Common myeloid progenitor, CD34-positive (primary cell): ENCODE measurements around the gene ANK3.

ENCODE experiments used
- CTCF ChIA-PET: fragments of 350-600 bp; sonication (Branson Sonifier 250); formaldehyde crosslinking; loops from one replicate; lab custom pipeline; 2021; ENCODE audit warnings: antibody characterized with exemption; lab: Charles Lee
- POLR2A ChIA-PET: fragments of 350-600 bp; sonication (Branson Sonifier 250); formaldehyde crosslinking; loops from one replicate; lab custom pipeline; 2021; ENCODE audit warnings: antibody characterized with exemption; lab: Charles Lee
- DNase-seq, 3 donors: peaks; one replicate each; pipeline versions ENCODE4 v3.0.0 to v3.0.0-alpha.2; 2013
- H3K27ac ChIP-seq, 2 experiments: 1 replicate in 1 of 2; 2 replicates in 1 of 2; pipeline ENCODE4 v1.7.0; 2013; ENCODE audit warnings: inconsistent platforms in 2 of 2, low read length in 2 of 2, mild to moderate bottlenecking in 2 of 2, low read depth in 1 of 2, moderate library complexity in 1 of 2; ENCODE audit not compliant: severe bottlenecking in 2 of 2, insufficient read depth in 1 of 2, poor library complexity in 1 of 2
- H3K27me3 ChIP-seq, 5 experiments: replicated peaks in 2 of 5; 1 replicate in 3 of 5; 2 replicates in 2 of 5; pipeline versions ENCODE4 v1.6.1 to v1.7.0; 2013; ENCODE audit warnings: low read length in 4 of 5, mild to moderate bottlenecking in 2 of 5, moderate library complexity in 2 of 5, inconsistent platforms in 1 of 5; ENCODE audit not compliant: insufficient read depth in 5 of 5, control insufficient read depth in 4 of 5
- H3K36me3 ChIP-seq, 4 experiments: 1 replicate in 2 of 4; 2 replicates in 2 of 4; pipeline versions ENCODE4 v1.6.1 to v1.7.0; 2013; ENCODE audit warnings: low read length in 3 of 4, control low read depth in 1 of 4, mild to moderate bottlenecking in 1 of 4; ENCODE audit not compliant: control insufficient read depth in 4 of 4, insufficient read depth in 4 of 4
- H3K4me1 ChIP-seq, 4 experiments: 1 replicate in 3 of 4; 2 replicates in 1 of 4; pipeline versions ENCODE4 v1.6.1 to v1.7.1; 2013; ENCODE audit warnings: low read length in 3 of 4, mild to moderate bottlenecking in 3 of 4, control low read depth in 1 of 4, inconsistent platforms in 1 of 4, moderate library complexity in 1 of 4; ENCODE audit not compliant: control insufficient read depth in 4 of 4, insufficient read depth in 4 of 4; ENCODE audit errors: control extremely low read depth in 1 of 4
- H3K4me3 ChIP-seq, 7 experiments: 1 replicate in 4 of 7; 2 replicates in 3 of 7; pipeline versions ENCODE4 v1.5.1 to v1.7.0; 2013; ENCODE audit warnings: mild to moderate bottlenecking in 7 of 7, low read length in 6 of 7, moderate library complexity in 6 of 7, inconsistent platforms in 2 of 7, low read depth in 2 of 7, control low read depth in 1 of 7; ENCODE audit not compliant: insufficient read depth in 4 of 7, control insufficient read depth in 1 of 7; ENCODE audit errors: extremely low read depth in 1 of 7
- H3K9me3 ChIP-seq, 5 experiments: 1 replicate in 4 of 5; 2 replicates in 1 of 5; pipeline versions ENCODE4 v1.6.1 to v1.7.1; 2013; ENCODE audit warnings: low read length in 4 of 5, mild to moderate bottlenecking in 2 of 5, inconsistent platforms in 1 of 5, low read depth in 1 of 5, moderate library complexity in 1 of 5; ENCODE audit not compliant: control insufficient read depth in 4 of 5, insufficient read depth in 2 of 5; ENCODE audit errors: control extremely low read depth in 1 of 5
- WGBS: methylation state at CpG from one replicate; pipeline ENCODE4 v1.1.5; 2013; ENCODE audit not compliant: insufficient coverage; 5-methylcytosine and 5-hydroxymethylcytosine counted together

The ANK3 gene

DNA sequence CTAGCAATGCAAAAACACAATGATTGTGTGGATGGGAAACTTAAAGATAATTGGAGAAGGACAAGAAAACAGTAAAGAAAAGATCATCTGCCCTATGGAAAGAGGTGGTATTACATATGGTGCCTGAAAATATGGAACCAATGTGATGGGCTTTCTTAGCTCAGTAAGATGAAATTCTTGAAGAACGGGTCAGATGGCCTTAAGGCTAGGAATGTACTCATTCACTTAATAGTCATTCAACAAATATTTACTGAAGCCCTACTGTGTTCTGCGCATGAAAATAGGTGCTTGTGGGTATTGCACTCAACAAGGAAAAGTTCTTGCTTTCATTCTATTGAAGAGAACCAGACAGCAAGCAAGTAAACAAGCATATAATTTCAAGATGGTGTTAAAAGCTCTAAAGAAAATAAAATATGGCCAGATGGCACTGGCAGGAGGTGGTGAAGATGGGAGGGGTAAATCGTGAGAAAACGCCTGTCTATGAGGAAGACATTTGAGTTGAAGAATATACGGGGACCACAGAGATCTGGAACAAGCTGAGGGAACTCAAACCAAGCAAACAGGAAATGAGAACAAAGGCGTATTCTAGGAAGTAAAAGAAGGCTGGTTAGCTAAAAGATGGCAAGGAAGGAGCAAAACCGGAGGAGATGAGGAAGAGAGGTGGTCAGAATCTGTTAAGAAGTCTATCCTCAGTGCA, 179.7 kb downstream of the ANK3 start:
- peaks cover 0 to 6% (median 3%) of the 10 kb centered on the region in 4 experiments for H3K4me1 ChIP-seq
- H3K4me3 ChIP-seq: no peak overlapping the region
- H3K27me3 ChIP-seq: no peaks in the 10 kb centered on the region
- ChIA-PET CTCF (interaction anchor here (1.0 to 6.0 kb wide), 11 partner anchors 9 to 584 kb away, joined by 3 to 55 read pairs (median 5); no protein-coding TSS in a partner anchor), POLR2A (no interaction called here)
- peak in 2 of 3 donors; percentile 4 to 6 for DNase-seq
- H3K36me3 ChIP-seq: no peaks in the 10 kb centered on the region
- H3K9me3 ChIP-seq: peaks cover 0 to 6% (median 0%) of the 10 kb centered on the region in 5 experiments
- 23% methylated on average over 5 of the region's 7 CpGs for WGBS
- H3K27ac ChIP-seq: no peak overlapping the region

- peak; percentile 34 to 52 (median 52) for DNase-seq
- peaks cover 0 to 6% (median 3%) of the 10 kb centered on the region in 4 experiments for H3K4me1 ChIP-seq
- H3K27ac ChIP-seq: no peak overlapping the region
- peaks cover 0 to 6% (median 0%) of the 10 kb centered on the region in 5 experiments for H3K9me3 ChIP-seq
- WGBS: 0% methylated on average over 1 of the region's 4 CpGs
- H3K4me3 ChIP-seq: no peak overlapping the region
- POLR2A ChIA-PET: no interaction called here
- no peaks in the 10 kb centered on the region for H3K36me3 ChIP-seq
- no peaks in the 10 kb centered on the region for H3K27me3 ChIP-seq
- CTCF ChIA-PET: interaction anchor here (0.8 to 6.0 kb wide), 19 partner anchors 9 to 583 kb away, joined by 3 to 55 read pairs (median 4); no protein-coding TSS in a partner anchor
These were observed 180.9 kb downstream of the ANK3 start for GRCh38 chr10:60208676-60209269.

GRCh38 chr10:60207894-60208293, 181.8 kb downstream of the ANK3 start:
- 92% methylated on average over 4 of the region's 5 CpGs for WGBS
- peaks cover 0 to 6% (median 3%) of the 10 kb centered on the region in 4 experiments for H3K4me1 ChIP-seq
- H3K9me3 ChIP-seq: peaks cover 0 to 6% (median 0%) of the 10 kb centered on the region in 5 experiments
- H3K36me3 ChIP-seq: no peaks in the 10 kb centered on the region
- no peak overlapping the region for H3K4me3 ChIP-seq
- no peak for DNase-seq
- ChIA-PET POLR2A (interaction anchor here (1.1 kb wide), 1 partner anchor 108 kb away, joined by 4 read pairs; no protein-coding TSS in a partner anchor), CTCF (interaction anchor here (0.5 to 6.0 kb wide), 12 partner anchors 10 to 582 kb away, joined by 3 to 55 read pairs (median 4); no protein-coding TSS in a partner anchor)
- H3K27ac ChIP-seq: no peak overlapping the region
- no peaks in the 10 kb centered on the region for H3K27me3 ChIP-seq

DNA sequence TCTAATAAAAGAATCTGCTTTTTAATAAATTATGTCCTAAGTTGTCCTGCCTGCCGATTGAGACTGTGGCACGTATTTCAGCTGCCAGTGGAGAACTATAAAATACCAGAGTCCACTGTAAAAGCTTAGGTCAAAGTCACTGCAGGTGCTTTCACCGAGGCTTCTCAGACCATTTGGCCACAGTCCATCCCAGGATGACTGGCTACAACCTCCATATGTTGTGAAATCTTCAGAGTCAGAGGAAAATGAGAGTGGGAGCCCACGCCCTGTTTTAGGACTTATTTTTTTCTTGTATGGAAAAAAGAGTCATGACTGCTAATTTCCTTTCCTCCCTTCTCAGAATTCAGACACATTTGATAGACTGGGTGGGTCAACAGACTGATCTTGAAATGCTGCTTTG, 182.9 kb downstream of the ANK3 start:
- 70% methylated on average over 3 of the region's 4 CpGs for WGBS
- H3K4me3 ChIP-seq: no peak overlapping the region
- H3K4me1 ChIP-seq: peaks cover 0 to 6% (median 3%) of the 10 kb centered on the region in 4 experiments
- no peak for DNase-seq
- ChIA-PET POLR2A (interaction anchor here (1.1 kb wide), 1 partner anchor 107 kb away, joined by 4 read pairs; no protein-coding TSS in a partner anchor), CTCF (interaction anchor here (1.5 to 6.0 kb wide), 7 partner anchors 9 to 584 kb away, joined by 3 to 55 read pairs (median 7); no protein-coding TSS in a partner anchor)
- H3K36me3 ChIP-seq: no peaks in the 10 kb centered on the region
- H3K9me3 ChIP-seq: peaks cover 0 to 2% (median 0%) of the 10 kb centered on the region in 5 experiments
- no peak overlapping the region for H3K27ac ChIP-seq
- no peaks in the 10 kb centered on the region for H3K27me3 ChIP-seq

GRCh38 chr10:60205741-60206140, 183.9 kb downstream of the ANK3 start:
- CTCF ChIA-PET: interaction anchor here (0.9 to 6.0 kb wide), 6 partner anchors 91 to 588 kb away, joined by 3 to 55 read pairs (median 4); no protein-coding TSS in a partner anchor
- Histone ChIP-seq H3K4me3 (no peak overlapping the region), H3K4me1 (peaks cover 0 to 4% (median 3%) of the 10 kb centered on the region in 4 experiments), H3K36me3 (no peaks in the 10 kb centered on the region), H3K27me3 (no peaks in the 10 kb centered on the region), H3K9me3 (no peaks in the 10 kb centered on the region), H3K27ac (no peak overlapping the region)
- DNase-seq: no peak
- 93% methylated on average over 3 of the region's 3 CpGs for WGBS
- POLR2A ChIA-PET: no interaction called here

DNA sequence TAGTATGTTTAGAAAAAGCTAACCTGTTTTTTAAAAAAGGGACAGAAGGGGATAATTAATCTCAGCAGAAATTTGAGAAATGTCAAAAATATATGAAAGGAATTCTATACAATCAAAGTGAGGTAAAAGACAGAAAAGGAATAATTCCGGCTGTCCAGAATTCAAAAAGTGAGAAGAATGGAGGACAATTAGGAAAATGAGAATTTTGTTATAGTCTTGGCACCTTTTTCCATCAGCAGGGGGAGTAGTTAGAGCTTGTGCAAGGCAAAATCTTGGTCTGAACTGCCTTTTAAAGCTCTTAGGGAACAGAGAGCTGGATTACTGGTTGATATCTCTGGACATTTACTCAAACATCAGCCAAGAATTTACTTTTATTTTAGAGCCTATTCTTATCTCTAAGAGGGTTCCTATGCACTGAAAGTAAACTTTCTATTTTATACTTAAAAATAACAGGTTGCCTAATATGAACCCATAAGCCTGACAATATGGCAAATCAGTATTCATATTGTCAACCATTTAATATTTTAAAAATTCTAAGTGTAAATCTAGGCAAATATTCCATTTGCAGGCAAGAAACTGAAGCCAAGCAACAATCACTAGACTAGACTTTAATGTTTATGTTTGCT, 185.6 kb downstream of the ANK3 start:
- Histone ChIP-seq H3K36me3 (no peaks in the 10 kb centered on the region), H3K9me3 (no peaks in the 10 kb centered on the region), H3K27me3 (no peaks in the 10 kb centered on the region), H3K27ac (no peak overlapping the region), H3K4me1 (no peaks in the 10 kb centered on the region), H3K4me3 (no peak overlapping the region)
- DNase-seq: peak; percentile 22 to 49 (median 37)
- ChIA-PET CTCF (interaction anchor here (0.6 to 3.0 kb wide), 9 partner anchors 8 to 581 kb away, joined by 3 to 9 read pairs (median 3); no protein-coding TSS in a partner anchor), POLR2A (no interaction called here)
- 100% methylated on average over 1 of the region's 1 CpG for WGBS
